GM19239 (cell line): Measurements from ENCODE around the gene KLHL4.
"Not testable (repeated sequence)": the region's sequence is repeated elsewhere in the genome, so short reads cannot be mapped to it uniquely, and the experiment has no call there.

ENCODE experiments used
- DNase-seq: peaks from one replicate; pipeline ENCODE4 v3.0.0; 2011; ENCODE audit warnings: low spot score; ENCODE audit not compliant: insufficient read length
- FAIRE-seq: peaks from 2 replicates; lab custom pipeline; 2011; peaks lifted over from hg19 to GRCh38; lab: Jason Lieb, UNC

KLHL4 gene, protein sequence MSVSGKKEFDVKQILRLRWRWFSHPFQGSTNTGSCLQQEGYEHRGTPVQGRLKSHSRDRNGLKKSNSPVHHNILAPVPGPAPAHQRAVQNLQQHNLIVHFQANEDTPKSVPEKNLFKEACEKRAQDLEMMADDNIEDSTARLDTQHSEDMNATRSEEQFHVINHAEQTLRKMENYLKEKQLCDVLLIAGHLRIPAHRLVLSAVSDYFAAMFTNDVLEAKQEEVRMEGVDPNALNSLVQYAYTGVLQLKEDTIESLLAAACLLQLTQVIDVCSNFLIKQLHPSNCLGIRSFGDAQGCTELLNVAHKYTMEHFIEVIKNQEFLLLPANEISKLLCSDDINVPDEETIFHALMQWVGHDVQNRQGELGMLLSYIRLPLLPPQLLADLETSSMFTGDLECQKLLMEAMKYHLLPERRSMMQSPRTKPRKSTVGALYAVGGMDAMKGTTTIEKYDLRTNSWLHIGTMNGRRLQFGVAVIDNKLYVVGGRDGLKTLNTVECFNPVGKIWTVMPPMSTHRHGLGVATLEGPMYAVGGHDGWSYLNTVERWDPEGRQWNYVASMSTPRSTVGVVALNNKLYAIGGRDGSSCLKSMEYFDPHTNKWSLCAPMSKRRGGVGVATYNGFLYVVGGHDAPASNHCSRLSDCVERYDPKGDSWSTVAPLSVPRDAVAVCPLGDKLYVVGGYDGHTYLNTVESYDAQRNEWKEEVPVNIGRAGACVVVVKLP

DNA sequence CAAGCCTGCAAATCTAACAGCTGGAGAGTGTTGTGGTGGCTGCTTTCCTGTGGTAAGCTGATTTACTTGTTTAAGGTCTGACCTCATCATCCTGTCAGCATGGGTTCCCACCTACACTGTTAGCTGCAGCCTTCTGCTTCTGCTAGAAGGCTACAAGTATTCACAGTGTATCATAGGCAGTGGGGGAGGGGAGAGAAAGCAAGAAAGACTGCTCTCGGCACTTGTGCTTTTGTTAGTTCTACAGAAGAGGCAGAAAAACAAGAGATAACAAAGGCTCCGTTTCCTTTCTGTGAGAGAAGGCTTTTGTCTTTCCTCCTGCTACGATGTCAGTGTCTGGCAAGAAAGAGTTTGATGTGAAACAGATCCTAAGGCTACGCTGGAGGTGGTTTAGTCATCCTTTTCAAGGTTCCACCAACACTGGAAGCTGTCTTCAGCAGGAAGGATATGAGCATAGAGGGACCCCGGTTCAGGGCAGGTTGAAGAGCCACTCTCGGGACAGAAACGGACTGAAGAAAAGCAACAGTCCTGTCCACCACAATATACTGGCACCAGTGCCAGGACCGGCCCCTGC, at the start of gene KLHL4:
TSS of gene KLHL4 (plus strand) at position 232 of the 571 bp plus-strand sequence. CDS start at position 324, 92 bp downstream.
- DNase-seq (no peak), FAIRE-seq (no peak)

DNA sequence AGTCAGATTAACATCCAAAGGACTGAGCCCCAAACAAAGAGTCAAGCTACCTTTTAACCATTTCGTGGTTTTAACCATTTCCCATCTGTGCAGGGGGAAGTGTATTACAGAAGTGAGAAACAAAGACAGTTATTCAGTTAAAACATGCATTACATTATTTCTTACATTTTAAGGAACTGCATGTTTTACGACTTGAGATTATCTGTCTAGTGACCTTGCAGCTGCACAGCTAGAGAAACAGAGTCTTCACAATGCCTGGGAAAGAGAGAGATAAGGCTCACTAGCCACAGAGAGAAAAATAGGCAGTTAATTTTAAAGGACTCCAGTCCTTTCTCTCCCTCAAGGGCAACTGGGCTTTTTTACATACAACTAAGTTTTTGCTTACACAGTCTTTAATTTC, 48.7 kb upstream of the KLHL4 start:
- no peak for FAIRE-seq
- DNase-seq: no peak

DNA sequence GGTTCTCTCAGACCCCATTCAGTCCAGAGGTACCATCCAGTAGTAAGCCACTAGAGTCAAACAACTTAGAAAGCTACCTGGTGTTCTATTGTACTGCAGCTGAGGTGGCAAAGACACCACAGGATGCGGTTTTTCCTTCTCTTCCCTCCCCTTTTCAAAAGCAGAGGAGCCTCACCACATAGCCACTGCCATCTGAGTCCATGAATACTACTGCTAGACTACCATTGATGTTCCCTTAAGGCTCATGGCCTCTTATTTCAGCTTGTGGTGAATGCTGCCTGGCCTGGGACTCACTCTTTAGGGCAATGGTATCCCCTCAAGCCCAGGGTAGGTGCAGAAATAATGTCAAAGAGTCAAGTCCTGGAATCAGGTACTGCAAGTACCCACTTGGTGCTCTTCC, 41.8 kb upstream of the KLHL4 start:
- FAIRE-seq: no peak

DNA sequence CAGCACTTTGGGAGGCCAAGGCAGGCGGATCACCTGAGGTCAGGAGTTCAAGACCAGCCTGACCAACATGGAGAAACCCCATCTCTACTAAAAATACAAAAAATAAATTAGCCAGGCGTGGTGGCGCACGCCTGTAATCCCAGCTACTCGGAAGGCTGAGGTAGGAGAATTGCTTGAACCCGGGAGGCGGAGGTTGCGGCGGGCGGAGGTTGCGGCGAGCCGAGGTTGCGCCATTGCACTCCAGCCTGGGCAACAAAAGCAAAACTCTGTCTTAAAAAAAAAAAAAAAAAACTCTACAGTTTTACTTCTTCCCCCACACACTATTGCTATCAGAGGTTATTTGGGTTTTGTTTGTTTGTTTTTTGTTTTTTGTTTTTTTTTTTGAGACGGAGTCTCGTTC, 38.9 kb upstream of the KLHL4 start:
- FAIRE-seq, DNase-seq: not testable (repeated sequence)

More for the DNA sequence above, 41.8 kb upstream of the KLHL4 start:
- no peak for DNase-seq

DNA sequence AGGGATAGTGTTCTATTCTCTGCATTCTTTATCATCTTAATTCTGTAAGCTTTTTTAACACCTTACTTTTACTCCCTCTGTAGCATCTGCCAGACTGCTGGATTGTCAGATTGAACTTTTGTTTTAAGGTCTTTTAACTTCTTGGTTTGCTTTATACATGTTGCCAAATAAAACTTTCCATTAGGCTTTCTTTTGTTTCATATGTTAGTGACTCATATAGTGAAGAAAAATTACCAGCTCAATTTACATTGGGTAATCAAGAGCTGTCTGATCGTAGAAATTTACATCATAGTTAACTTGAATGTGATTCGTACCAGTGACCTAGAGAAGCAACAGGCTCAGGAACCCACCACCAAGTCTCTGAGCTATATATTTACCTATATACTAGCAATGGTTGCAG, 28.5 kb upstream of the KLHL4 start:
- no peak for DNase-seq

DNA sequence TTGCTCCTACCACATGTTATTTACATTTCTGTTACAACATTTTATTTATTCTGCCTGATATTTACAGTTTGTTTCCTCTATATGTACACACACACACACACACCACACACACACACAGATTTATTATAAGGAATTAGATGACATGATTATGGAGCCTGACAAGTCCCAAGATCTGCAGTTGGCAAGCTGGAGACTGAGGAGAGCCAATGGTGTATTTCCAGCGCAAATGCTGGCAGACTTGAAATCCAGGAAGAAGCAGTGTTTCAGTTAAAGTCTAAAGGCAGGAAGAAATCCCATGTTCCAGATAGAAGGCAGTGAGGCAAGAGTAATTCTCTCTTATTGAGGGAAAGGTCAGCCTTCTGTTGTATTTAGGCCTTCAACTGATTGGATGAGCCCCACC, 1.8 kb upstream of the KLHL4 start:
- FAIRE-seq (no peak), DNase-seq (no peak)

More for the DNA sequence above, 28.5 kb upstream of the KLHL4 start:
- FAIRE-seq: no peak

DNA sequence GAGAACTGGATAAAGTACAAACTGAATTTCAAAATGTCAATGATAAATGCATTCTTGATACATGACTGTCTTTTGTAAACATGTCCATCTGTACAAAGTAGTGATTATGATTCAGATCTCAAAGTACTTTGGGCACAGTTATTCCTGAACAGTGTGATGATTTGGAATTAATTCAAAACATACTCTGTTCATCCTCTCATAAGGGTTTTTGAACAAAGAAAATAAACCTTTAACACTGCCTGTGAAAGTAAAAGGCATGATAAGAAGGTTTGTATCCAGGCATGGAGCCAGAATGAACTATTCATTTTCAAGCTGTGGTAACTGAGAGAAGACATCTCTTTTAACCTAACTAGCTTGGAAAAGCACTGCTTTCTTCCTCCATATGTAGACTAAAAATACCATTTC, 883 bp upstream of the KLHL4 start:
- FAIRE-seq: peak; percentile 80
- DNase-seq: no peak

DNA sequence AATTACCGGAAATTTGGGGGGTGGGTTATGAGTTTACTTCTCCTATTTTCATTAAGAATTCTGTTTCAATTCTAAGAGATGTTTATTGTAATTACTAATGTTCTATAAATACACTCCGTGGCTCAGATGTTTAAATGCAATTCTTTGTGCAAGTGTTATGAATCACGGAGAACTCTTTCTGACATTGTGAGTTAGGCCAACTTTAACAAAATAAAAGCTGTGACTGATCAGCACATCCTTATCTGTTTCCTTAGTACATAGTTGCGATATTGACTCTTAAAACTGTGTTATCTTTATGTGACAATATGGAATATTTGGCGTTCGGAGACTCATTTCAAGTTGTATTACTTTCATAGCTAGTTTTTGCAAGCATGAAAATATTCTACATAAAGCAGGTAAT, 902 bp downstream of the KLHL4 start:
- DNase-seq (no peak), FAIRE-seq (no peak)

DNA sequence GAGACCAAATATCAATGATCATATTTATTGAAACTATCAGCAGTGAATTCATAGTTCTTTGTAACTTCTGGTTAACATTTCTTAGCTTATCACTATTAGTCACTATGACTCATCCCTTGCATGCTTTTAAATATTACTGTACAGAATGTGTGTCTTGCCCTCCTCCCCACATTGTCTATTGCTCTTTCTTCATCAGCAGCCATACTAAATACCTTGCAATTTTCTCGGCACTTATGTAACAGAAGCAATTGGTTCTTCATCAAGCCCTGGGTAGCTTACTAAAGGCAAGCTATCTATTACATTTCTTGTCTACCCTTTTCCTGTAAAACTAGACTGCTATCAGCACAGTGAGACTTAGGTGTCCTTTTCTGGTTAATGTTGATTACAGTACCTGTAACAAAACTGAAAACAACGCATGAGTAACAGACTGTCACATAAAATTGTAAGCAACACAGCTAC, 8.2 kb downstream of the KLHL4 start:
- no peak for FAIRE-seq
- DNase-seq: no peak

DNA sequence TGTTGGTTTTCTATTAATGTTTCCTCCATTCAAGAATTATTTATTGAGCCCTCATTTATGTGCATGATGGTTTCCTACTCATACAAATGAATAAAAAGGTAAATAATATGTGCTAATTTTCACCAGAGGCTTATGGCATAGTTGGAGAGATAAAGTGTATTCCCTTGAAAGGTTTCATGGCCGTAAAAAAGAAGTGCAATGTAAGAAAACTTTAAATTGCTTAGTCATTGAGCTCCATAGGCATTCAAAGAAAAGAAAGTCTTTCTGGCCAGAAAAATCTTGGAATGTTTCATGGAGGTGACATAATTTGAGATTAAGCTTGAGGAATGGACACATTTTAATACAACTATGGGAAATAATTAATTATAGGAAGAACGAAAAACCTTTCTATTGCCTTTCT, 8.7 kb downstream of the KLHL4 start:
- DNase-seq: no peak
- FAIRE-seq: no peak

DNA sequence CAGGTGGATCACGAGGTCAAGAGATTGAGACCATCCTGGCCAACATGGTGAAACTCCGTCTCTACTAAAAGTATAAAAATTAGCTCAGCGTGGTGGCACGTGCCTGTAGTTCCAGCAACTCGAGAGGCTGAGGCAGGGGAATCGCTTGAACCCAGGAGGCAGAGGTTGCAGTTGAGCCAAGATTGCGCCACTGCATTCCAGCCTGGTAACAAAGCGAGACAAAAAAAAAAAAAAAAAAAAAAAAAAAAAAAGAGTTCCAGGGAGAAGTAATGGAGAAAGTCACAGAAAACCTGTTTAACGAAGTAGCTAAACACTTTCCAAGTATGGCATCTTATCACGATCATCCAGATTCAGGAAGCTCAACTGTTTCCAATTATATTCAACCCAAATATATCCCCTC, 10.9 kb downstream of the KLHL4 start:
- FAIRE-seq (no peak), DNase-seq (no peak)

DNA sequence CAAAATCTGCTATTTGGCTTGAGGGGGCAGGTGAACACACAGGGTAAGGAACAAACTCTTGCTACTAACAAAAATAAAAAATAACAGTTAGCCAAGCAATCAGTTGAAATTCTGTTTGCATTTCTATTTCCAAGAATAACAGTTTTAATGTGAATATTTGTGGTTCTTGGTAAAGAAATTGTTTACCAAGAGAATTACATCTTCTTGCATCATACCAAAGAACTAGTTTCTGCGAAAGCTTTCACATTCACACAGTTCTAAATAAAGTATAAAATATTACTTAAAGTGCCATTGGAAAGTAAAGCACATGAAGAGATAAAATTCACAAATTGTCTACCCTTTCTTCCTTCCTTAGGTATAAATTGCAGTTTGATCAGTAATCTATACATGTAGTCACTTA, 54.4 kb downstream of the KLHL4 start:
- no peak for DNase-seq
- no peak for FAIRE-seq

DNA sequence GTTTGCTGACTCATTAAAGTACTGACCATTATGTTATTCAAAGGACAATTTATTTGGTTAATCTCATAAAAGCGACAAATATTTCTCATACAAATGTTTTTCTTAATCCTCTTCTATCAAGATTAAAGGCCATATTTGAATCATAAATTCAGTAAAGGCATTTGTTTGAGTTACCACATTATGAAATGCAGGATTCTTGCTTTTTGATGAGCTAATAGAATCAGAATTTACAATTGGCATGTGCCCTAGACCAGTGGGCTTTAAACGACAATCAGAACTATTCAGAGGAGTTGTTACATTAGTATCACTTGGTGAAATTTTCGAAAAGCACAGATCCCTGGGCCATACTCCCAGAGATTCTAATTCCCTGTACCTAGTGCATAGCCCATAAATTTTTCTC, 55.3 kb downstream of the KLHL4 start:
- no peak for DNase-seq
- no peak for FAIRE-seq

DNA sequence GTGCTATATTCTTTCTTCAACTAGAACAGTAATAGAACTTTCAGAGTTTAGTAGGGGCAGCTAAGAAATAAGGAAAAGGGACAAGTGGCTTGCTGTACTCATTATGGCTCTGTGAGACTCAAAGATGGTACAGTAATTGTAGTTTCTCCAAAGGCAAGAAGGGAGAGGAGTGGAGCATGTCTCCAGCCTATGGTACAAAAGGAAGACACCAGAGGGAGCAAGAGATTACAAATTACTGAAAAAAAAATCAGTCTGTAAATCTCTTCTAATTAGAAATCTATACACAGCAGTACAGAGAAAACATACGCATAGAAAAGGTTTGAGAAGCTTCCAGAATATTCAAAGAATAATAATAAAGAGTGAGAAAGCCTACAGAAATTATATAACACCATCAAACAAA, 61.4 kb downstream of the KLHL4 start:
- no peak for FAIRE-seq
- DNase-seq: no peak

DNA sequence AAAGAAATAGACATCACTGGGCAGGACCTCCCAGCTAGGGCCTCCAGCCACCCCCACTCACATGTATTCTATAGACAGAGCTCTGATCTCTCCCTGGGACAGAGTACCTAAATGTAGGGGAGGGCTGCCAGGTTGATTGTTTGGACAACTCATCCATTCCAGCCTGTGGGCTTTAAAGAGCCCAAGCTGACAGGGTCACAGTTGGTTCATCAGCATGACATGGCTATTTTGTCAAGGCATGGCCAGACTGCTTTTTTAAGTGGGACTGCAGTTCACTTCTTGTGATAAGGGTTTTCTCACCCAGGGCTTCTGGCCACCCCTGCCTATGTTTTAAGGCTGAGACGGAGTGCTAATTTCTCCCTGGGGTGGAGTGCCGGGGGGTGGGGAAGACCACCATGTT, 63.3 kb downstream of the KLHL4 start:
- DNase-seq: no peak
- FAIRE-seq: no peak

DNA sequence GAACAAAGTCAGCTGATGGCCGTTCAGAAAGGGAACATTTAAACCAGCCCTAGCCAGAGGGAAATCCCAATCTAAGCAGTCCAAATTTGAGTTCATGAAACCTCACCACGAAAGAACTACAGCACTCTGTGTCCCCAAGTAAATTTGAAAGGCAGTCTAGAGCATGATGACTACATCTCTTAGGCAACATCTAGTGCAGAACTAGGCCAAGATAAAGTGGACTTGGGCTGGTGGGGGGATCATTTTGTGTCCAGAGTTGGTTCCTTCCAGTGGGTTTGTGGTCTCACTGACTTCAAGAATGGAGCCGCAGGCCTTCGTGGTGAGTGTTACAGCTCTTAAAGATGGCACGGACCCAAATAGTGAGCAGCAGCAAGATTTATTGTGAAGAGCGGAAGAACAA, 64.9 kb downstream of the KLHL4 start:
- no peak for DNase-seq

DNA sequence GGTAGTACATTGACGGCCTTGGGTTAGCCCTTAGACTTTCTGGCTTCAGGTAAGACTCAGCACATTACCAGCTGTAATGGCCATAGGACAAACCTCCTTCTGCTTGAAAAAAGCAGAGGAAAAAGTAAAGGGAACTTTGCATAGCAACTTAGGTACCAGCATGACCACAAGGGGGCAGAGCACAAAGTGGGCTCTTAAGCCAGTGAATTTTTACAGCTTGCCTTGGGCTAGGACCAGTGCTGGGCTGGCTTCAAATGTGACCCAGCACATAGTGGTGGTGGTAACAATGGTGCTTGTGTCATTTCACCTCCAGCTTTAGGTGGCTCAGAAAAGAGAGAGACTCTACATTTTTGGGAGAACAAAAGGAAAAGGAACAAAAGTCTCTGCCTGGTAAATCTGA, 66.1 kb downstream of the KLHL4 start:
- FAIRE-seq (no peak), DNase-seq (no peak)

More for the DNA sequence above, 64.9 kb downstream of the KLHL4 start:
- no peak for FAIRE-seq

DNA sequence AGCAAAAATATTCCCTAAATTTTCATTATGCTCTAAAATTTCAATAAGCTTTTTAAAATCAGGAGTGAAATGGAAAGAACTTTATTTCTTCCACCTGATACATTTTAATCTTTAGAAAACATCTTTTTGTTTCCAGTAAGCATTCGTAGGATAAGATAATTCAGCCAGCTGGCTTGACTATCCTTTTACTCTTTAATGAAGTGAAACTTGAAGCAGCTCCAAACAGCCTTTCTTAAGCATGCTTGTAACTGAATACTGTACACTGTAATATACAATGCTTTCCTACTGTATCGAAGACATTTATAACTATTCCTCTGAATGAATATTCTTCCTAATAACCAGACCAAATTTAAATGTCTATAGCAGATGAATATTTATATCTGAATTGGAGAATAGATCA, 98.8 kb downstream of the KLHL4 start:
- no peak for DNase-seq
- no peak for FAIRE-seq

DNA sequence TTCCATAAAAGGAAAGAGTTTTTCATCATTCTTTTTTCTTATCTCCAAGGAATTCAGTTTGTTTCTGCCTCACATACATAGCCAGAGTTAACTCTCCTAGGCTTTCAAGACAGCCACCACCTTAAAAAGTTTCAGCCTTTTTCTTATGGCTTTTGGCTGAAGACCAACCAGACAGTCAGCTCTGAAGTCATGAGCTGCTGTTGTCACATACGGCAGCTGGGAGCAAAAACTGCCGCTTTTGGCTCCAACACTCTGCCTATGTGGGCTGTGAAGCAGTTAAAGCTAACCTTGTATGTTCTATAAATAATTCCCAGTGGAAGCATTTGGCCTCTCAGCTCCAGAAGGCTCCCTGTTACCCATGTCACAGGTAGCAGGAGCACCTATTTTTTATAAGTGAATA, 104.1 kb downstream of the KLHL4 start:
- FAIRE-seq: no peak
- no peak for DNase-seq

DNA sequence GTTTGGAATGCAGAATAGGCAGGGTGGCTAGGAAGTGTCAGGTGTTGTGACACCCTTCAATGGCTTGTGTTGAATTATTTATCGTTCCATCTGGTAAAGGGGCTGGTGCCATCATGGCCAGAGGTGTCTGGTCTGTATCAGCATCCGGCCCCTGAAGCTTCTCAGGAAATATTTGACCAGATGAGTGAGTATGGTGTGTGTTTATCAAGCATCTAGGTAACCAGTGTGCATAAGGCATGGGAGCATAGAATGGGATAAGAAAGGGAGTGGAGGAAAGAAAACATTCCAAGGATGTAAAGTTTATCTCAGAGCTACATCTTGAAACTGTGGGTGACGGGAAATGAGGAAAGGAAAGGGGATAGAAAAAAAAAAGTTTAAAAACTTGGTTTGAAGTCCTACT, 109.4 kb downstream of the KLHL4 start:
- FAIRE-seq: no peak
- no peak for DNase-seq

DNA sequence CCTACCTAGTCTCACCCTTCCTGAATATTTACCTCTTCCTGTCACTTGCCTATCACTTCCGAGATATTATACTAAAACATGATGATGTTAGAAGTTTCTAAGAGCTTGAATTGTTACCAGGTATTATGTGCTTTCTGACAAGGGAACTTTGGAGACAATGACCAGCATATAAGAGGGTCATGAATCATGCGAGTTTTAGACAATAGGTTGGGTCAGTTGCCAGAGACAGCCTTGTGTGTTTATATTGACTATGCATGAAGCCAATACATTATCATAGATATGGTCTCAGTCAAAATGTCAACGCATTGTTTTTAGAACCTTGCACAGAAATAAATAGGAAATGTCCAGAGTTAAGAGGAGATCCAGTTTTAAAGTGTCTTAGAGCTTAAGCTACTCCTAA, 116.8 kb downstream of the KLHL4 start:
- FAIRE-seq: no peak
- DNase-seq: no peak
